Adrenal gland (tissue), 12 donors: ENCODE results near the gene EIPR1. TPM values are rescaled to one million over a fixed set of nuclear protein-coding genes. Genes with fewer than 3 reads are reported as not detected.

Experiments
- DNase-seq, 7 donors: peaks; one replicate each; pipeline ENCODE4 v3.0.0-alpha.2; 2019 to 2020
- H3K27ac ChIP-seq, 5 donors: fragments of 200-600 bp; sonication (generic) in 4 of 5; 1 replicate in 3 of 5; 2 replicates in 2 of 5; pipeline versions ENCODE4 v1.5.1 to v1.8.0; 2016 to 2020; ENCODE audit warnings: mild to moderate bottlenecking in 1 of 5
- H3K27me3 ChIP-seq: fragments of 200-600 bp; 2 replicates; pipeline ENCODE4 v1.8.0; 2021
- H3K36me3 ChIP-seq, 2 donors: fragments of 200-600 bp; replicated peaks in 1 of 2; 1 replicate in 1 of 2; 2 replicates in 1 of 2; pipeline versions ENCODE4 v1.5.1 to v1.8.0; 2018 to 2022
- H3K4me1 ChIP-seq, 2 donors: fragments of 200-600 bp; replicated peaks in 1 of 2; 1 replicate in 1 of 2; 2 replicates in 1 of 2; pipeline versions ENCODE4 v1.5.1 to v1.8.0; 2018 to 2021
- H3K4me3 ChIP-seq, 4 donors: fragments of 200-600 bp; sonication (generic) in 3 of 4; one replicate each; pipeline ENCODE4 v1.5.1; 2016 to 2018
- H3K9me3 ChIP-seq, 3 donors: fragments of 200-600 bp; sonication (generic) in 1 of 3; replicated peaks in 1 of 3; 1 replicate in 2 of 3; 2 replicates in 1 of 3; pipeline versions ENCODE4 v1.5.1 to v1.8.0; 2016 to 2021
- CTCF ChIP-seq, 6 experiments: fragments of 450-650 bp in 4 of 6; fragments of 200-600 bp in 2 of 6; sonication (generic) in 1 of 6; IDR thresholded peaks; 1 replicate in 5 of 6; 2 replicates in 1 of 6; pipeline versions ENCODE4 v1.5.1 to v1.8.0; 2016 to 2021; ENCODE audit warnings: antibody characterized with exemption in 6 of 6, mild to moderate bottlenecking in 2 of 6, moderate library complexity in 1 of 6
- POLR2A ChIP-seq, 2 donors: fragments of 450-650 bp; IDR thresholded peaks; one replicate each; pipeline ENCODE4 v1.6.1; 2017; ENCODE audit warnings: antibody characterized with exemption in 2 of 2, mild to moderate bottlenecking in 2 of 2, moderate library complexity in 1 of 2
- WGBS, 4 donors: extraction: QIAGEN DNeasy Blood & Tissue Kit in 2 of 4; methylation state at CpG; one replicate each; pipeline versions ENCODE4 v1.1.5 to v1.1.7; 2013 to 2017; 5-methylcytosine and 5-hydroxymethylcytosine counted together
- intact Hi-C, 2 donors: fragments of 100-400 bp; cut with DNase I; formaldehyde crosslinking; loops; one replicate each; pipeline versions ENCODE4 v1.14.1 to v1.15.0; 2022 to 2023
- polyA plus RNA-seq, 3 donors: library from polyadenylated mRNA; stranded (reverse); fragments of 200-250 nt in 2 of 3; fragments of 350-450 nt in 1 of 3; fragmentation: Illumina TruSeq in 1 of 3; extraction: RNeasy Lipid Tissue Mini Kit (QIAGEN cat#74804) in 1 of 3; gene quantifications; one replicate each; pipeline ENCODE4 v1.2.3, GENCODE V29; 2013 to 2014
- total RNA-seq, 9 donors: library from RNA; depleted of rRNA in 4 of 9; stranded (reverse); fragments of >200 nt in 4 of 9; fragments of 120-200 nt in 1 of 9; fragmentation: NEBNext Ultra II Directional in 1 of 9; extraction: Animal tissue kit (Norgen Biotek cat#: 25700) in 1 of 9; gene quantifications; one replicate each; pipeline versions ENCODE4 v1.1.0 to v1.2.4, GENCODE V29; 2013 to 2023
- donor health status: healthy with polysubstance abuse.
- donor health status: Bipolar disorder and iron deficiency.
- donor health status: DM: yes; HTN: yes; CAD: no.
- donor health status: DM: no; HTN: no; CAD: no.
- donor health status: DM: no; HTN: no; CAD: no.
- donor health status: DM: yes; HTN: yes; CAD: no.

The EIPR1 gene
- total and polyA plus RNA-seq, 12 donors, result 10.3 to 37.9 (median 28.5) TPM

- H3K9me3 ChIP-seq, result no peaks in the 10 kb centered on the region
- no peak overlapping the region for H3K4me3 ChIP-seq
- 82 to 88% (median 87%) methylated on average over 14 of the region's 14 CpGs for WGBS, 4 donors
- no peaks in the 10 kb centered on the region for H3K4me1 ChIP-seq
- H3K27ac ChIP-seq, result no peak overlapping the region
- TF ChIP-seq CTCF (IDR thresholded peaks at IDR 0.05) (no peak), POLR2A (IDR thresholded peaks at IDR 0.05) (no peak)
- no peaks in the 10 kb centered on the region for H3K27me3 ChIP-seq
- intact Hi-C loops, result no loop called here
- DNase-seq, result no peak
- peaks cover 0 to 36% of the 10 kb centered on the region in 2 donors for H3K36me3 ChIP-seq
Measured at GRCh38 chr2:3420769-3421397, 43.3 kb upstream of the EIPR1 start.

DNA sequence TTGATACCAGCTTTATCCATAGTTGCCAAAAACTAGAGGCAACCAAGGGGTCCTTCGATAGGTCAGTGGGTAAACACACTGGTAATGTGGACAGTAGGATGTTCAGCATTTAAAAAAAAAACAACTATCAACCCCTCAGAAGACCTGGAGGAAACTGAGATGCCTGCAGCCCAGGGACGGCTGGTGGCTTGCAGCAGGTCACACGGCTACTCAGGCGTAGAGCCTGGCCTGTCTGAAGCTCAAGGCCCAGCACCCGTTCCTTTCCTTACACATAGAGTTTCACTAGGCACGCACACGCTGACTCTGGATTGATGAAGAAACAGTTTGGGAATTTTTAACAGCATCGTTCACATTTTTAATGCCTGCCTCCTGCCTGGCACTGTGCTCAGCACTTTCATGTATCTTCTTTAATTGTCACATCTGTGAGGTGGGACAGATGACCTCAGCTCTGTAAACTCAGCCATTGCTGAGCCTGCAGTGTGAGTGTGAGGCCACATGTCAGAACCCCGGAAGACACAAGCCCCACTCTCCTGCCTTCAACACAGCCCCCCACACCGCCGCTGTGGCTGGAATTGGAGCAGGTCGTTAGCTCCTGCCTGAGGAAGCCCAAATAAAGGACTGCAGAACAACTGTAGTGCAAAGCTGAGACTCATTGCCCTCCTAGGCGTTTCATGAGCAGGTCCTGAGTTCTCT lies 42.6 kb upstream of the EIPR1 start:
- 90 to 93% (median 91%) methylated on average over 12 to 13 of the region's 13 CpGs for WGBS, 4 donors
- H3K9me3 ChIP-seq, result no peaks in the 10 kb centered on the region
- no peak overlapping the region for H3K4me3 ChIP-seq
- no peak for DNase-seq
- no peak overlapping the region for H3K27ac ChIP-seq
- TF ChIP-seq CTCF (IDR thresholded peaks at IDR 0.05) (no peak), POLR2A (IDR thresholded peaks at IDR 0.05) (no peak)
- intact Hi-C loops, result no loop called here
- peaks cover 0 to 30% of the 10 kb centered on the region in 2 donors for H3K36me3 ChIP-seq
- H3K4me1 ChIP-seq, result no peaks in the 10 kb centered on the region
- H3K27me3 ChIP-seq, result no peaks in the 10 kb centered on the region

- peaks cover 0 to 18% of the 10 kb centered on the region in 2 donors for H3K36me3 ChIP-seq
- DNase-seq, result no peak
- intact Hi-C loops, result loop anchor here in 1 of 2 donors (10.0 kb wide), 1 partner anchor 226 kb away; no protein-coding TSS in a partner anchor
- H3K9me3 ChIP-seq, result no peaks in the 10 kb centered on the region
- no peaks in the 10 kb centered on the region for H3K27me3 ChIP-seq
- no peak for TF ChIP-seq POLR2A (IDR thresholded peaks at IDR 0.05)
- TF ChIP-seq CTCF (IDR thresholded peaks at IDR 0.05), result no peak
- no peak overlapping the region for H3K4me3 ChIP-seq
- peaks cover 0 to under 1% of the 10 kb centered on the region in 2 donors for H3K4me1 ChIP-seq
- WGBS, 4 donors, result 83 to 90% (median 84%) methylated on average over 11 of the region's 11 CpGs
- no peak overlapping the region for H3K27ac ChIP-seq
Measured at GRCh38 chr2:3418766-3419404, 41.3 kb upstream of the EIPR1 start.

DNA sequence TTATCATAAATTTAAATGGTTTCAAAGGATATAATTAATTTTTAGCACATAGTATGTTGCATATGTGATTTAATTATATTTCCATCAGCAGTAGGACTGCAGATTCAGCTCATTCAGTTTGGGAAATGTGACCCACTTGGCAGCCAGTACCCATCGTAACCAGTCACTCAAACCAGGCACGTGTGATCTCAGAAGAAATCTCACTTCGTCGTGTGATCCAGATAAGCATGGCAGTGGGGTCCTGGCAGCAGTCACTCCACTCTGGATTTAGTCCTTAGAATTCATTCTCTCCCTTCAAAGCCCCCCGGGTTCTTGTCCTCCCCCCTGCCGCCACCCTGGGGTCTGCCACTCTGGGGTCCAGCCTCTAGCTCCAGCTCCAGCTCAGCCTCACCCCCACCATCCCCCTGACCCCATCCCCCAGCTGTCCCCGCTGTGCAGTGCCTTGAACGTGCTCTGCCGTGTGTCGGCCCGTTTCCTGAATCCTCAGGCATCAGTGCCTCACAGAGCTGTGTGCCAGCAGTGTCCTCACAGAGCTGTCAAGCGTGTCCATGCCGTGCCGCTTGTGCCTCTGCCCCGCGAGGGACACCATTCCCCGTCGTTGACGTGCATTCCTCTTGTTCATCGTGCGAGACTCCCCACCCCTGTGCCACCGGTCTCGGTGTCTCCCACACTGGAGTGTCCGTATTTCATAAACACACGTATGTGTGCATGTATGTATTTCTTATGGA lies 36.7 kb upstream of the EIPR1 start:
- TF ChIP-seq POLR2A (IDR thresholded peaks at IDR 0.05), result no peak
- no peak for TF ChIP-seq CTCF (IDR thresholded peaks at IDR 0.05)
- DNase-seq, result no peak
- no peak overlapping the region for H3K4me3 ChIP-seq

More for the DNA sequence above, 36.7 kb upstream of the EIPR1 start:
- no peaks in the 10 kb centered on the region for H3K27me3 ChIP-seq
- H3K9me3 ChIP-seq, result no peaks in the 10 kb centered on the region
- WGBS, 4 donors, result 90 to 95% (median 93%) methylated on average over 23 to 25 of the region's 25 CpGs
- no peak overlapping the region for H3K27ac ChIP-seq
- no peaks in the 10 kb centered on the region for H3K36me3 ChIP-seq
- intact Hi-C loops, result loop anchor here in 1 of 2 donors (10.0 kb wide), 1 partner anchor 231 kb away; no protein-coding TSS in a partner anchor
- H3K4me1 ChIP-seq, result peaks cover 7 to 13% of the 10 kb centered on the region in 2 donors
